Thyroid gland (tissue), 4 donors: ENCODE data around the gene KCNMB2. TPM values are rescaled to one million over a fixed set of nuclear protein-coding genes. Genes with fewer than 3 reads are reported as not detected.

Experiments
- DNase-seq, 2 donors: peaks; one replicate each; pipeline ENCODE4 v3.0.0-alpha.2; 2019
- H3K27ac ChIP-seq, 3 donors: fragments of 200-600 bp; sonication (generic); 1 replicate in 2 of 3; 2 replicates in 1 of 3; pipeline ENCODE4 v1.5.1; 2016 to 2019; ENCODE audit warnings: mild to moderate bottlenecking in 1 of 3, moderate library complexity in 1 of 3
- H3K27me3 ChIP-seq: fragments of 200-600 bp; sonication (generic); one replicate; pipeline ENCODE4 v1.5.1; 2019
- H3K36me3 ChIP-seq, 2 donors: fragments of 200-600 bp; sonication (generic); one replicate each; pipeline ENCODE4 v1.5.1; 2016 to 2019
- H3K4me1 ChIP-seq, 2 donors: fragments of 200-600 bp; sonication (generic); one replicate each; pipeline ENCODE4 v1.5.1; 2017 to 2019
- H3K4me3 ChIP-seq, 3 donors: fragments of 200-600 bp; sonication (generic); replicated peaks in 1 of 3; 1 replicate in 2 of 3; 2 replicates in 1 of 3; pipeline ENCODE4 v1.5.1; 2016; ENCODE audit warnings: mild to moderate bottlenecking in 1 of 3
- H3K9me3 ChIP-seq: fragments of 200-600 bp; sonication (generic); one replicate; pipeline ENCODE4 v1.5.1; 2017
- POLR2A ChIP-seq, 2 donors: fragments of 450-650 bp; IDR thresholded peaks; one replicate each; pipeline ENCODE4 v1.6.1; 2017; ENCODE audit warnings: antibody characterized with exemption in 2 of 2, mild to moderate bottlenecking in 2 of 2, moderate library complexity in 1 of 2
- WGBS, 2 donors: methylation state at CpG; one replicate each; pipeline ENCODE4 v1.1.5; 2017; 5-methylcytosine and 5-hydroxymethylcytosine counted together
- intact Hi-C: fragments of 100-400 bp; cut with DNase I; formaldehyde crosslinking; loops from one replicate; pipeline ENCODE4 v1.15.1; 2023
- total RNA-seq, 4 donors: library from RNA; depleted of rRNA; stranded (reverse); fragments of >200 nt; gene quantifications; one replicate each; pipeline ENCODE4 v1.2.3, GENCODE V29; 2016
- TF ChIP-seq, protein P1 (sequence below), 6 experiments: fragments of 200-600 bp in 3 of 6; fragments of 450-650 bp in 3 of 6; sonication (generic) in 3 of 6; IDR thresholded peaks; one replicate each; pipeline ENCODE4 v1.5.1; 2016 to 2019; ENCODE audit warnings: antibody characterized with exemption in 6 of 6, mild to moderate bottlenecking in 2 of 6, inconsistent platforms in 1 of 6, moderate library complexity in 1 of 6

Gene KCNMB2
- total RNA-seq, 4 donors from 2014 or later, result 0.56 to 0.92 (median 0.81) TPM; not detected in 1

DNA sequence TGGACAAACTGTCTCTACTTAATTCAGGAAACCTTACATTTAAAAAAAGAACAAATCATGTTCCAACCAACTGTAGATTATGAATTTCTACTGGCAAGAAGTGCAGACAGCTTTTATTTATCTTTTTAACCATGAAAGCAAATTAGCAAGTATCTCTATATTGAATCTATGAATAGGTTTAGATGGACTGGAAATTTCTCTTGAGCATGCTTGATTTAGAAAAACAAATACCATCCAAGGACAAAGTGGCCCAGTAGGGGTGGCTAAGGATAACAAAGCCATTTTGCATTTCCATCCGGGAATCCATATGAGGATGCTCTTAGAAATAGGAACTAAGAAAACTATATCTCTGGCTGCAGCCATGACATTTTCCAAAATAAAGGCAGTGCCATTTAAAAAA is 150.6 kb downstream of the KCNMB2 start:
- DNase-seq, result no peak
- Histone ChIP-seq H3K4me3 (no peak overlapping the region), H3K36me3 (no peaks in the 10 kb centered on the region), H3K27ac (no peak overlapping the region), H3K4me1 (no peaks in the 10 kb centered on the region), H3K27me3 (no peaks in the 10 kb centered on the region), H3K9me3 (no peaks in the 10 kb centered on the region)
- intact Hi-C loops, result no loop called here
- TF ChIP-seq POLR2A (IDR thresholded peaks at IDR 0.05), result no peak
- TF ChIP-seq, protein P1, sequence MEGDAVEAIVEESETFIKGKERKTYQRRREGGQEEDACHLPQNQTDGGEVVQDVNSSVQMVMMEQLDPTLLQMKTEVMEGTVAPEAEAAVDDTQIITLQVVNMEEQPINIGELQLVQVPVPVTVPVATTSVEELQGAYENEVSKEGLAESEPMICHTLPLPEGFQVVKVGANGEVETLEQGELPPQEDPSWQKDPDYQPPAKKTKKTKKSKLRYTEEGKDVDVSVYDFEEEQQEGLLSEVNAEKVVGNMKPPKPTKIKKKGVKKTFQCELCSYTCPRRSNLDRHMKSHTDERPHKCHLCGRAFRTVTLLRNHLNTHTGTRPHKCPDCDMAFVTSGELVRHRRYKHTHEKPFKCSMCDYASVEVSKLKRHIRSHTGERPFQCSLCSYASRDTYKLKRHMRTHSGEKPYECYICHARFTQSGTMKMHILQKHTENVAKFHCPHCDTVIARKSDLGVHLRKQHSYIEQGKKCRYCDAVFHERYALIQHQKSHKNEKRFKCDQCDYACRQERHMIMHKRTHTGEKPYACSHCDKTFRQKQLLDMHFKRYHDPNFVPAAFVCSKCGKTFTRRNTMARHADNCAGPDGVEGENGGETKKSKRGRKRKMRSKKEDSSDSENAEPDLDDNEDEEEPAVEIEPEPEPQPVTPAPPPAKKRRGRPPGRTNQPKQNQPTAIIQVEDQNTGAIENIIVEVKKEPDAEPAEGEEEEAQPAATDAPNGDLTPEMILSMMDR (IDR thresholded peaks at IDR 0.05), result no peak
- 60 to 75% methylated on average over 1 of the region's 1 CpG for WGBS, 2 donors

- WGBS, 2 donors, result 41 to 44% methylated on average over 2 of the region's 2 CpGs
Measured at GRCh38 chr3:178690571-178690970, 154.3 kb downstream of the KCNMB2 start.

GRCh38 chr3:178699364-178699763 is 163.1 kb downstream of the KCNMB2 start:
- no peak for DNase-seq
- H3K27me3 ChIP-seq, result no peaks in the 10 kb centered on the region
- intact Hi-C loops, result no loop called here
- no peaks in the 10 kb centered on the region for H3K9me3 ChIP-seq
- H3K4me1 ChIP-seq, result peaks cover 14 to 16% of the 10 kb centered on the region in 2 donors
- TF ChIP-seq, protein P1 (IDR thresholded peaks at IDR 0.05), result no peak
- no peak for TF ChIP-seq POLR2A (IDR thresholded peaks at IDR 0.05)
- 75 to 84% methylated on average over 1 to 4 of the region's 4 CpGs for WGBS, 2 donors
- no peak overlapping the region for H3K4me3 ChIP-seq
- H3K27ac ChIP-seq, result no peak overlapping the region
- no peaks in the 10 kb centered on the region for H3K36me3 ChIP-seq

More at GRCh38 chr3:178690571-178690970, 154.3 kb downstream of the KCNMB2 start:
- TF ChIP-seq, protein P1 (IDR thresholded peaks at IDR 0.05), result no peak
- TF ChIP-seq POLR2A (IDR thresholded peaks at IDR 0.05), result no peak
- no peaks in the 10 kb centered on the region for H3K4me1 ChIP-seq
- H3K27me3 ChIP-seq, result no peaks in the 10 kb centered on the region
- no peak overlapping the region for H3K4me3 ChIP-seq
- intact Hi-C loops, result no loop called here
- DNase-seq, result no peak
- H3K27ac ChIP-seq, result no peak overlapping the region
- H3K9me3 ChIP-seq, result no peaks in the 10 kb centered on the region
- H3K36me3 ChIP-seq, result no peaks in the 10 kb centered on the region

- WGBS, 2 donors, result 15 to 26% methylated on average over 3 of the region's 3 CpGs
- no peak overlapping the region for H3K4me3 ChIP-seq
- DNase-seq, result peak; percentile 86 to 88
- intact Hi-C loops, result no loop called here
- TF ChIP-seq, protein P1 (IDR thresholded peaks at IDR 0.05), result no peak
- TF ChIP-seq POLR2A (IDR thresholded peaks at IDR 0.05), result no peak
- no peaks in the 10 kb centered on the region for H3K9me3 ChIP-seq
- H3K27me3 ChIP-seq, result no peaks in the 10 kb centered on the region
- H3K4me1 ChIP-seq, result peaks cover 14 to 16% of the 10 kb centered on the region in 2 donors
- no peak overlapping the region for H3K27ac ChIP-seq
- no peaks in the 10 kb centered on the region for H3K36me3 ChIP-seq
Measured at GRCh38 chr3:178699810-178700209, 163.6 kb downstream of the KCNMB2 start.

GRCh38 chr3:178703268-178703975 is 167.2 kb downstream of the KCNMB2 start:
- no peak for TF ChIP-seq POLR2A (IDR thresholded peaks at IDR 0.05)
- TF ChIP-seq, protein P1 (IDR thresholded peaks at IDR 0.05), result peak in 1 of 6 experiments; percentile 8
- intact Hi-C loops, result no loop called here
- H3K27ac ChIP-seq, result no peak overlapping the region

More at GRCh38 chr3:178703268-178703975, 167.2 kb downstream of the KCNMB2 start:
- no peak for DNase-seq
- Histone ChIP-seq H3K36me3 (no peaks in the 10 kb centered on the region), H3K4me3 (no peak overlapping the region), H3K4me1 (peaks cover 19 to 26% of the 10 kb centered on the region in 2 donors), H3K27me3 (no peaks in the 10 kb centered on the region), H3K9me3 (no peaks in the 10 kb centered on the region)
- WGBS, 2 donors, result 29 to 88% methylated on average over 1 of the region's 1 CpG
